Dendritic cell treated with granulocyte-macrophage colony-stimulating factor and Interleukin-4, amounts not matched to agents 40 ng/mL and 50 ng/mL, for 4 days (primary cell): ENCODE measurements around the gene FAM170B.

Source experiments
- H3K27ac Mint-ChIP-seq: one replicate; pipeline ENCODE4 v1.8.0; 2022; ENCODE audit warnings: mild to moderate bottlenecking, mixed read lengths
- H3K27me3 Mint-ChIP-seq: one replicate; pipeline ENCODE4 v1.8.0; 2022; ENCODE audit warnings: mild to moderate bottlenecking, mixed read lengths
- H3K36me3 Mint-ChIP-seq: one replicate; pipeline ENCODE4 v1.8.0; 2022; ENCODE audit warnings: low read depth, mixed read lengths
- H3K4me1 Mint-ChIP-seq: one replicate; pipeline ENCODE4 v1.8.0; 2022; ENCODE audit warnings: low read depth, mixed read lengths
- H3K4me3 Mint-ChIP-seq: one replicate; pipeline ENCODE4 v1.8.0; 2022; ENCODE audit warnings: mild to moderate bottlenecking, moderate library complexity, mixed read lengths
- H3K9me3 Mint-ChIP-seq: one replicate; pipeline ENCODE4 v1.8.0; 2022; ENCODE audit warnings: mixed read lengths
- intact Hi-C: fragments of 100-400 bp; cut with micrococcal nuclease; formaldehyde crosslinking; loops from one replicate; pipeline ENCODE4 v1.15.0; 2022

Gene FAM170B

DNA sequence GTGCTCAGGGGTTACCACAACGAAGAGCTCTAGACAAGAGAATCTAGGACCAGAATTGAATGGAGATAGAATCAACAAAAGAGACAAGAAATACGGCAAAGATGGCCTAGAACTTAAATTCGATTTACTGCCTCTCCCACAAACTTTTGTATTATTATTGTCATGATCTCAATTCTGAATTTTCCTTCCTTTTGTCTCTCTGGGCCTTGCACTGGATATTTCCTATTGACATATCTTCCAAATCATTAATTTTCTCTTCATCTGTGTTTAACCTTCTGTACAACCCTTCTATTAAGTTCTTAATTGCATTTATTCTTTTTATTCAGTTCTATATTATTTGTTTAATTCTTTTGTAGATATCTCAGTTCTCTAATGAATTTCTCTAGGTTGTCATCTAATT is 46.9 kb downstream of the FAM170B start:
- no peak overlapping the region for H3K4me3 Mint-ChIP-seq
- H3K9me3 Mint-ChIP-seq, result peaks cover 15% of the 10 kb centered on the region
- no peaks in the 10 kb centered on the region for H3K4me1 Mint-ChIP-seq
- no peaks in the 10 kb centered on the region for H3K36me3 Mint-ChIP-seq
- H3K27me3 Mint-ChIP-seq, result peaks cover 7% of the 10 kb centered on the region
- intact Hi-C loops, result no loop called here
- H3K27ac Mint-ChIP-seq, result no peak overlapping the region

DNA sequence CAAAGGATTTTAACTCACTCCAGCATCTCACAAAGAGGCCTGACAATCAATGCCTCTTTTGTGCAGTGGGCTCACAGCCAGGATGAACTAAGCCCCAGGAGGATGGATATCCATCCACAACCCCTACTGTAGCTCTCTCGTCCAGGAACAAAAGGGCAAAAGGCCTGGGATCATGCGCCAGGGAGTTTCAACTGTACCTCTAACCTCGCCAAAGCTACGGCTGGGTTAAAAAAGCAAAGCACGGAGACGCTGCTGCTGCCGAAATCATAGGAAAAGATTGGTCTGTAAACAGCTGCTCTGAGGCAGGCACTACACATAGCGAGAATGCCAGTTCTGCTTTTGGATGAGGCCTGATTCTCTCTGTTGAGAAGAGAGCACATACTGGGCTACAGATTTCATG is 50.6 kb downstream of the FAM170B start:
- Mint-ChIP-seq H3K4me1 (peaks cover 8% of the 10 kb centered on the region), H3K9me3 (peaks cover 15% of the 10 kb centered on the region), H3K27me3 (peaks cover 8% of the 10 kb centered on the region), H3K27ac (no peak overlapping the region), H3K4me3 (no peak overlapping the region), H3K36me3 (no peaks in the 10 kb centered on the region)
- intact Hi-C loops, result no loop called here

DNA sequence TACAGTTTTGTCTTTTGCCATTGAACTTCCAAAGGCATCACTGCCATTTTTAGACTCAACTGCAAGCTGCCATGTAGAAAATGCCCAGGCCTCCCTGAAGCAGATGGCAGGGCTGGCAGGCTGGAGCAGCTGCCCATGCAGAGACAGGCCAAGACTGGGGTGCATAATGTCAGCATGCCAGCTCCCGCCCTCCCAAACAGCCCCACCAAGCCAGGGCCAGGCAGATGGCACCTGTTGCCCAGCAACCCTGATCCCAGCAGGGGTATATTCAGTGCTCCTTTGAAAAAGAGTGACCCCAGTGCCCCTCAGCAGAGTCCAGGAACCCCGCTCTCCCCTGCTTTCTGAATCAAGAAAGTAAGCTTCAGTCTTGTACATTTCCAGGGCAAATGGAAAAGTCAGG is 51.1 kb downstream of the FAM170B start:
- Mint-ChIP-seq H3K27ac (no peak overlapping the region), H3K27me3 (peaks cover 8% of the 10 kb centered on the region), H3K4me1 (peaks cover 8% of the 10 kb centered on the region), H3K9me3 (peaks cover 15% of the 10 kb centered on the region), H3K4me3 (no peak overlapping the region), H3K36me3 (no peaks in the 10 kb centered on the region)
- intact Hi-C loops, result no loop called here

DNA sequence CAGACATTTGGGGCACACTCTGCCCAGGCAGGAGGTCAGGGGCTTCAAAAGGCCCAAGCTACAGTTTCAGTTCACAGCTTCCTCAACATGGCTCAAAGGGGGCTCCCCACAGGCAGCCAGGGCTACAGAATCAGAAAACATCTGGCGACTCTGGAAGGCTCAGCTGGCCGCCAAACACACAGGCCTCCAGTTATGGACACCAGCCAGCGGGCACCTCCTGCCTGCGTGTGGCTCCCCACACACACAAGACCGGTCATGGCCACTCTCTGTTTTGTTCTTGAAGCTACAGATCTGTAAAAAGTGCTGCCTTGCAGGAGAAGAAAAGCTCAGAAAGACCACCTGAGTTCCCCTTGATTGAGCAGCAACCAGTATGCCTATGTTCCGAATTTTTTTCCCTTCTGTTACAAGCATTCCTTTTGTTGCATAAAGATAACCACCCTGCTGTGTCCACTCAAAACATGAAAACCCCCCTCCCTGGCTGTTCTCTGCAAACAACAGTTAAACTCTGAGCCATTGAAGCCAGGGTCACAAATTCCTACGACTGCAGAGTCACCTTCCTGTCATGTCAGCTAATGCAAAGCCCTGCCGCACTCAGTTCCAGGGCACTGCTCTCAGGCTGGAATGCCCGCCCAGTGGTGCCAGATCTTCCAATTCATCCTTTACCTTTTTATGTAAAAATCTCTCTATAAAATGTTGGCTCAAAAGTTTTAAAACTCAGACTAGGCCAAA is 52.1 kb downstream of the FAM170B start:
- H3K4me1 Mint-ChIP-seq, result peaks cover 15% of the 10 kb centered on the region
- H3K27ac Mint-ChIP-seq, result no peak overlapping the region
- no peaks in the 10 kb centered on the region for H3K36me3 Mint-ChIP-seq
- H3K4me3 Mint-ChIP-seq, result no peak overlapping the region
- H3K9me3 Mint-ChIP-seq, result peaks cover 7% of the 10 kb centered on the region
- intact Hi-C loops, result no loop called here
- H3K27me3 Mint-ChIP-seq, result peaks cover 12% of the 10 kb centered on the region
